ENCODE measurements around the gene ANGPT4. TPM values are rescaled to one million over a fixed set of nuclear protein-coding genes. Genes with fewer than 3 reads are reported as not detected.
A peak's percentile ranks its signal among the peaks of the same experiment; 100 is the strongest.

ANGPT4 gene
- total and polyA plus RNA-seq, 4 donors: 0.02 to 0.67 (median 0.65) TPM; not detected in 1

DNA sequence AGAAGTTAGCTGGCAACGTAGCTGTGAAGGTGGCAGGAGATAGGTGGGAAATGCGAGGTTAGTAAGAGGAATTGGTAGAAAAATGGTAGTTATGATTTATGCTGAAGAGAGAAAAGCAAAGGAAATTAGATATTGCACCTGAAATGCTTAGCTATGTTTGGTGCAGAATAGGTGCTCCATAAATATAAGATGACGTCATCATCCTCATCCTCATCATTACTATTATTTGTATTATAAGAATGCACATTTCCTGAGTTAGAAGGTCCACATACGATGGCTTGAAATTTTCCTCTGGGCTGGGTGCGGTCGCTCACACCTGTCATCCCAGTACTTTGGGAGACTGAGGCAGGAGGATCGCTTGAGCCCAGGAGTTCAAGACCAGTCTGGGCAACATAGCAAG lies 39.5 kb upstream of the ANGPT4 start:
- TF ChIP-seq, protein P1, sequence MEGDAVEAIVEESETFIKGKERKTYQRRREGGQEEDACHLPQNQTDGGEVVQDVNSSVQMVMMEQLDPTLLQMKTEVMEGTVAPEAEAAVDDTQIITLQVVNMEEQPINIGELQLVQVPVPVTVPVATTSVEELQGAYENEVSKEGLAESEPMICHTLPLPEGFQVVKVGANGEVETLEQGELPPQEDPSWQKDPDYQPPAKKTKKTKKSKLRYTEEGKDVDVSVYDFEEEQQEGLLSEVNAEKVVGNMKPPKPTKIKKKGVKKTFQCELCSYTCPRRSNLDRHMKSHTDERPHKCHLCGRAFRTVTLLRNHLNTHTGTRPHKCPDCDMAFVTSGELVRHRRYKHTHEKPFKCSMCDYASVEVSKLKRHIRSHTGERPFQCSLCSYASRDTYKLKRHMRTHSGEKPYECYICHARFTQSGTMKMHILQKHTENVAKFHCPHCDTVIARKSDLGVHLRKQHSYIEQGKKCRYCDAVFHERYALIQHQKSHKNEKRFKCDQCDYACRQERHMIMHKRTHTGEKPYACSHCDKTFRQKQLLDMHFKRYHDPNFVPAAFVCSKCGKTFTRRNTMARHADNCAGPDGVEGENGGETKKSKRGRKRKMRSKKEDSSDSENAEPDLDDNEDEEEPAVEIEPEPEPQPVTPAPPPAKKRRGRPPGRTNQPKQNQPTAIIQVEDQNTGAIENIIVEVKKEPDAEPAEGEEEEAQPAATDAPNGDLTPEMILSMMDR (IDR thresholded peaks at IDR 0.05; ENCODE audit: control extremely low read depth, extremely low read depth): no peak
- Histone ChIP-seq H3K4me3 (no peak overlapping the region), H3K4me1 (ENCODE audit: control insufficient read depth in 5 of 5, insufficient read depth in 5 of 5, low read length in 5 of 5) (peaks cover 0 to 6% (median 0%) of the 10 kb centered on the region in 5 donors), H3K36me3 (ENCODE audit: control insufficient read depth in 4 of 4, insufficient read depth in 4 of 4, low read length in 4 of 4) (no peaks in the 10 kb centered on the region), H3K9ac (ENCODE audit: insufficient read depth in 1 of 2, low read length in 2 of 2) (no peak overlapping the region), H3K27ac (ENCODE audit: low read depth in 1 of 2, low read length in 1 of 2) (no peak overlapping the region), H3K27me3 (ENCODE audit: control insufficient read depth in 3 of 3, insufficient read depth in 3 of 3, low read length in 2 of 3) (peaks cover 0 to 3% (median 0%) of the 10 kb centered on the region in 3 donors), H3K9me3 (ENCODE audit: control insufficient read depth in 4 of 4, insufficient read depth in 3 of 4, low read length in 3 of 4) (no peaks in the 10 kb centered on the region)
- 81 to 85% methylated on average over 7 of the region's 7 CpGs for WGBS, 2 donors
- DNase-seq (no peak), ATAC-seq (ENCODE audit: insufficient read depth, low FRiP score) (no peak)

DNA sequence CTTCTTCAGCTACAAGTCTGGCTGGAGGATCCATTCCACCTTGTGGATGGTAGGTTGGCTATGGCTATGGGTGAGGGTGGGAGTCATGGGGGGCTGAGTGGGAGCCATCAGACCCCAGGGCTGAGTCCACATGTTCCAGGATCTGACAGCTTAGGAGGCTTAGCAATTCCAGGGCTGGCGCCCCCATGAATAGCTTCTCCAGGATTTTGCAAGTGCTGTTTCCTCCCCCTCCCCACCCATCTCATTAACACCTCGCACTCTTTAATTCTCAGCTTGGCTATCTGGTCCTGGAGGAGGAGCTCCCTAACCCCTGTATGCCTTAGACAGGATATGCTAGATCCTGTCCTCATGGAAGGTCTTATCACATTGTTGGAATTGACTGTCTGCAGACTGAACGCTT lies 39.0 kb upstream of the ANGPT4 start:
- ATAC-seq (ENCODE audit: insufficient read depth, low FRiP score): no peak

DNA sequence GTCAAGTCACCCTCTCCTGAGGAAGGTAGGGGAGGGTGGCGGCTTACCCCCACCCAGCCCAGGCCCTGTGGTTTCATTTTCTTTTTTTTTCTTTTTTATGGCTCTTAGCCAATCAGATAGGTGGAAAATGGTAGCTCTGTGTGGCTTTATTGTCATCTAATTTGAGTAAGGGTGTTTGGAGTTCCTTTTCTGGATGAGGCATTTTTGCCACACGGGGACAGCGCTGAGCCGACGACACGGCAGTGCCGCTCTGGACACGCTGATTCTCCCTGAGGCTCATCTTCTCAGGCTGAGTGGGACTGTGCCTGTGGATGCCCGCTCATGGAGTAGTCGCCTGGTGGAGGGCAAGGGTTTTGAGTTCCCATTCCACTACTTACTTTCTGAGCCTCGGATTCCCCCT lies 37.6 kb upstream of the ANGPT4 start:
- Histone ChIP-seq H3K27me3 (ENCODE audit: control insufficient read depth in 3 of 3, insufficient read depth in 3 of 3, low read length in 2 of 3) (peaks cover 0 to 3% (median 2%) of the 10 kb centered on the region in 3 donors), H3K9ac (ENCODE audit: insufficient read depth in 1 of 2, low read length in 2 of 2) (no peak overlapping the region), H3K4me3 (no peak overlapping the region), H3K36me3 (ENCODE audit: control insufficient read depth in 4 of 4, insufficient read depth in 4 of 4, low read length in 4 of 4) (no peaks in the 10 kb centered on the region), H3K27ac (ENCODE audit: low read depth in 1 of 2, low read length in 1 of 2) (no peak overlapping the region), H3K4me1 (ENCODE audit: control insufficient read depth in 5 of 5, insufficient read depth in 5 of 5, low read length in 5 of 5) (peaks cover 0 to 3% (median 0%) of the 10 kb centered on the region in 5 donors), H3K9me3 (ENCODE audit: control insufficient read depth in 4 of 4, insufficient read depth in 3 of 4, low read length in 3 of 4) (no peaks in the 10 kb centered on the region)
- TF ChIP-seq, protein P1 (IDR thresholded peaks at IDR 0.05; ENCODE audit: control extremely low read depth, extremely low read depth): no peak
- 41 to 43% methylated on average over 11 of the region's 11 CpGs for WGBS, 2 donors
- DNase-seq (peak in 1 of 3 donors; percentile 15), ATAC-seq (ENCODE audit: insufficient read depth, low FRiP score) (no peak)

More for the DNA sequence above, 39.0 kb upstream of the ANGPT4 start:
- Histone ChIP-seq H3K36me3 (ENCODE audit: control insufficient read depth in 4 of 4, insufficient read depth in 4 of 4, low read length in 4 of 4) (no peaks in the 10 kb centered on the region), H3K4me3 (no peak overlapping the region), H3K4me1 (ENCODE audit: control insufficient read depth in 5 of 5, insufficient read depth in 5 of 5, low read length in 5 of 5) (peaks cover 0 to 6% (median 0%) of the 10 kb centered on the region in 5 donors), H3K27ac (ENCODE audit: low read depth in 1 of 2, low read length in 1 of 2) (no peak overlapping the region), H3K27me3 (ENCODE audit: control insufficient read depth in 3 of 3, insufficient read depth in 3 of 3, low read length in 2 of 3) (peaks cover 0 to 3% (median 1%) of the 10 kb centered on the region in 3 donors), H3K9me3 (ENCODE audit: control insufficient read depth in 4 of 4, insufficient read depth in 3 of 4, low read length in 3 of 4) (no peaks in the 10 kb centered on the region), H3K9ac (ENCODE audit: insufficient read depth in 1 of 2, low read length in 2 of 2) (no peak overlapping the region)
- TF ChIP-seq, protein P1 (IDR thresholded peaks at IDR 0.05; ENCODE audit: control extremely low read depth, extremely low read depth): no peak
- 52% methylated on average over 2 to 3 of the region's 3 CpGs for WGBS, 2 donors
- DNase-seq: no peak
